ENCODE measurements around the gene GMFB.

Gene GMFB

DNA sequence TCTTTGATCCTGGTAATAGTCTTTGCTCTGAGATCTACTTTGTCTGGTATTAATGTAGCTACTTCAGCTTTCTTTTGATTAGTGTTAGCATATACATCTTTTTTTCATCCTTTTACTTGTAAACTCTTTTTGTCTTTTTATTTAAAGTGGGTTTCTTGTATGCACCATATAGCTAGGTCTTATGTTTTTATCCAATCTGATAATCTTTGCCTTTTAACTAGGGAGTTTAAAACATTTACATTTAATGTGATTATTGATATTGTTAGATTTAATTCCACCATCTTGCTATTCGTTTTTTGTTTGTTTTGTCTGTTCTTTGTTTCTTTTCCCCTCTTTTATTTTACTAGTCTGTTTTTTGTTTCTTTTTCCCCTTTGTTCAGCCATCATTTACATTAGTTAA lies 26.9 kb upstream of the GMFB start:
- Histone ChIP-seq H3K9me3 (ENCODE audit: insufficient read depth, low read depth, low read length) (peaks cover 18% of the 10 kb centered on the region; the same call in 1 of the 2 replicates), H3K9ac (ENCODE audit: low read depth, low read length) (no peak overlapping the region), H3K4me3 (ENCODE audit: low read length) (no peak overlapping the region), H3K27me3 (ENCODE audit: insufficient read depth, low read length) (no peaks in the 10 kb centered on the region), H3K36me3 (ENCODE audit: insufficient read depth, low read length) (peaks cover 12% of the 10 kb centered on the region), H3K4me1 (ENCODE audit: insufficient read depth, low read length) (peaks cover 5% of the 10 kb centered on the region; the same call in 1 of the 2 replicates), H3K27ac (ENCODE audit: low read depth, low read length) (no peak overlapping the region)
- no CpG with 5 or more reads among the region's 1 CpG for WGBS

- H3K27ac ChIP-seq (ENCODE audit: low read depth, low read length): no peak overlapping the region
- no peak overlapping the region for H3K9ac ChIP-seq (ENCODE audit: low read depth, low read length)
- H3K4me1 ChIP-seq (ENCODE audit: insufficient read depth, low read length): peaks cover 13% of the 10 kb centered on the region; the same call in 1 of the 2 replicates
- H3K9me3 ChIP-seq (ENCODE audit: insufficient read depth, low read depth, low read length): peaks cover 15% of the 10 kb centered on the region; the same call in 1 of the 2 replicates
- WGBS: 83% methylated on average over 1 of the region's 1 CpG
- no peak overlapping the region for H3K4me3 ChIP-seq (ENCODE audit: low read length)
- H3K27me3 ChIP-seq (ENCODE audit: insufficient read depth, low read length): no peaks in the 10 kb centered on the region
- H3K36me3 ChIP-seq (ENCODE audit: insufficient read depth, low read length): peaks cover 12% of the 10 kb centered on the region
Measured at GRCh38 chr14:54512393-54512792, 23.6 kb upstream of the GMFB start.

GRCh38 chr14:54509546-54510501 lies 21.0 kb upstream of the GMFB start, which contains the start of gene CGRRF1:
Gene CGRRF1, plus strand, starts transcription at chr14:54509906. Its CDS starts 54 bp downstream, at chr14:54509960.
- Histone ChIP-seq H3K36me3 (ENCODE audit: insufficient read depth, low read length) (peaks cover 3% of the 10 kb centered on the region; the same call in 1 of the 2 replicates), H3K9ac (ENCODE audit: low read depth, low read length) (peak within 1 kb of the TSS; percentile 80), H3K9me3 (ENCODE audit: insufficient read depth, low read depth, low read length) (no peaks in the 10 kb centered on the region), H3K27me3 (ENCODE audit: insufficient read depth, low read length) (no peaks in the 10 kb centered on the region), H3K4me3 (ENCODE audit: low read length) (peak within 1 kb of the TSS; percentile 89), H3K27ac (ENCODE audit: low read depth, low read length) (peak within 1 kb of the TSS; percentile 49), H3K4me1 (ENCODE audit: insufficient read depth, low read length) (peaks cover 13% of the 10 kb centered on the region; the same call in 1 of the 2 replicates)
- WGBS: under 1% methylated on average over 66 of the region's 66 CpGs

DNA sequence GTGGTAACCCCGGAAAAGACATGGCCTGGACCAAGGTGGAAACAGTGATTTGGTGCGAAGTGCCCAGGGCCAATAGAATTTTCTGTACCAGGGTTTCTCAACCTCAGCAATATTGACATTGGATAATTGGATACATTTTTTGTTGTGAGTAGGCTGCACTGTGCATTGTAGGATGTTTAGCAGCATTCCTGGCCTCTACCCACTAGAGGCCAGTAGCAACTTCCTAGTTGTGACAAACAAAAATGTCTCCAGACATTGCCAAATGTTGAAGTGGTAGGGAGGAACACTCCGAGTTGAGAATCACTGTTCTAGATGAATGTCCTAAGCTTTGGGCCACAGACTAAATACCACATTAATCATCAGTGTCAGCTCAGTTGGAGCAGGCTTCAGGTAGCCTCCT lies 14.7 kb upstream of the GMFB start:
- Histone ChIP-seq H3K36me3 (ENCODE audit: insufficient read depth, low read length) (no peaks in the 10 kb centered on the region), H3K27me3 (ENCODE audit: insufficient read depth, low read length) (no peaks in the 10 kb centered on the region), H3K4me1 (ENCODE audit: insufficient read depth, low read length) (no peaks in the 10 kb centered on the region), H3K27ac (ENCODE audit: low read depth, low read length) (no peak overlapping the region), H3K4me3 (ENCODE audit: low read length) (no peak overlapping the region), H3K9me3 (ENCODE audit: insufficient read depth, low read depth, low read length) (no peaks in the 10 kb centered on the region), H3K9ac (ENCODE audit: low read depth, low read length) (no peak overlapping the region)
- WGBS: 86% methylated on average over 3 of the region's 3 CpGs

DNA sequence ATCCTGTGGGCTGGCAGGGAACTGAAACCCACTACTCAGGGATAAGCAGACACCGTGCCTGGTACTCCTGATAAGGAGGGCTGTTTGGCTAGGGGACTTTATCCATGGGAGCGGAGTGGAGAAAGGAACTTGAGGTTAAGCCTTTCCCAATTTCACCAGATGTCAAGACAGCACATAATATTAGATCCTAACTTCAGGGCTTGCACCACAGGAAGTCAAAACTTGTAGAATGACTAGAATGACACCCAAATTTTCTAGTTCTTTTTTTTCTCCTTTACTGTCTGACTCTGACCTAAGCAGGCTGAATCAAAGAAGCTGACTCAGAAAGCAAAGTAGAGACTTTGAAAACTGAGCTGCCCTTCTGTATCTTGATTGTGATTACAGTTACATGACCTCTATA lies 13.8 kb upstream of the GMFB start:
- H3K27ac ChIP-seq (ENCODE audit: low read depth, low read length): no peak overlapping the region
- H3K36me3 ChIP-seq (ENCODE audit: insufficient read depth, low read length): no peaks in the 10 kb centered on the region
- H3K4me3 ChIP-seq (ENCODE audit: low read length): no peak overlapping the region
- H3K9me3 ChIP-seq (ENCODE audit: insufficient read depth, low read depth, low read length): no peaks in the 10 kb centered on the region
- WGBS: 71% methylated on average over 2 of the region's 2 CpGs
- H3K27me3 ChIP-seq (ENCODE audit: insufficient read depth, low read length): no peaks in the 10 kb centered on the region
- H3K9ac ChIP-seq (ENCODE audit: low read depth, low read length): no peak overlapping the region
- H3K4me1 ChIP-seq (ENCODE audit: insufficient read depth, low read length): no peaks in the 10 kb centered on the region

- no peak overlapping the region for H3K27ac ChIP-seq (ENCODE audit: low read depth, low read length)
- 90% methylated on average over 3 of the region's 3 CpGs for WGBS
- H3K27me3 ChIP-seq (ENCODE audit: insufficient read depth, low read length): no peaks in the 10 kb centered on the region
- H3K9ac ChIP-seq (ENCODE audit: low read depth, low read length): no peak overlapping the region
- H3K4me1 ChIP-seq (ENCODE audit: insufficient read depth, low read length): no peaks in the 10 kb centered on the region
- H3K36me3 ChIP-seq (ENCODE audit: insufficient read depth, low read length): no peaks in the 10 kb centered on the region
- no peak overlapping the region for H3K4me3 ChIP-seq (ENCODE audit: low read length)
- H3K9me3 ChIP-seq (ENCODE audit: insufficient read depth, low read depth, low read length): no peaks in the 10 kb centered on the region
Measured at GRCh38 chr14:54501480-54501879, 12.7 kb upstream of the GMFB start.

GRCh38 chr14:54500744-54501143 lies 12.0 kb upstream of the GMFB start:
- Histone ChIP-seq H3K4me1 (ENCODE audit: insufficient read depth, low read length) (no peaks in the 10 kb centered on the region), H3K9me3 (ENCODE audit: insufficient read depth, low read depth, low read length) (no peaks in the 10 kb centered on the region), H3K9ac (ENCODE audit: low read depth, low read length) (no peak overlapping the region), H3K27ac (ENCODE audit: low read depth, low read length) (no peak overlapping the region), H3K36me3 (ENCODE audit: insufficient read depth, low read length) (no peaks in the 10 kb centered on the region), H3K27me3 (ENCODE audit: insufficient read depth, low read length) (no peaks in the 10 kb centered on the region), H3K4me3 (ENCODE audit: low read length) (no peak overlapping the region)
- 92% methylated on average over 3 of the region's 3 CpGs for WGBS

DNA sequence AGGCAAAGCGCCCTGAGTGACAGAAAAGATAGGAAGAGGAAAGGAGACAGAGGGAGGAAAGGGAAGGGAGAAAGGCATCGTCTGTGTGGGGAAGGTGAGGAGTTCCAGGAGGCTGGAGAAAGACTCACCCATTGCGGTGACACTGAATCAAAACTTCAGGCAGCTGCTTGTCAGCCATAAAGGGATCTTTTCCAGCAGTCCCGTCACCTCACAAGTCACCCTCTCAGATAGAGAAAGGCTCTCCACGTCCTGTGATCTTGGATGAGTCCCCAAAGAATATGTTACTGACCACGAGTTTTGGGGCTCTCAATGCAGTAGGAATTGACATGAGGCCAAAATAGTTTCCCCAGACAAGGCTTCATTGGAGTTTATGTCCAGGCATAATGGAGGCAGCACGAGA lies 9.8 kb upstream of the GMFB start:
- no peaks in the 10 kb centered on the region for H3K9me3 ChIP-seq (ENCODE audit: insufficient read depth, low read depth, low read length)
- H3K27ac ChIP-seq (ENCODE audit: low read depth, low read length): no peak overlapping the region
- no peaks in the 10 kb centered on the region for H3K27me3 ChIP-seq (ENCODE audit: insufficient read depth, low read length)
- no peak overlapping the region for H3K9ac ChIP-seq (ENCODE audit: low read depth, low read length)
- no peak overlapping the region for H3K4me3 ChIP-seq (ENCODE audit: low read length)
- 89% methylated on average over 7 of the region's 7 CpGs for WGBS
- H3K36me3 ChIP-seq (ENCODE audit: insufficient read depth, low read length): no peaks in the 10 kb centered on the region
- H3K4me1 ChIP-seq (ENCODE audit: insufficient read depth, low read length): no peaks in the 10 kb centered on the region

GRCh38 chr14:54498095-54498531 lies 9.3 kb upstream of the GMFB start:
- WGBS: 85% methylated on average over 5 of the region's 5 CpGs

DNA sequence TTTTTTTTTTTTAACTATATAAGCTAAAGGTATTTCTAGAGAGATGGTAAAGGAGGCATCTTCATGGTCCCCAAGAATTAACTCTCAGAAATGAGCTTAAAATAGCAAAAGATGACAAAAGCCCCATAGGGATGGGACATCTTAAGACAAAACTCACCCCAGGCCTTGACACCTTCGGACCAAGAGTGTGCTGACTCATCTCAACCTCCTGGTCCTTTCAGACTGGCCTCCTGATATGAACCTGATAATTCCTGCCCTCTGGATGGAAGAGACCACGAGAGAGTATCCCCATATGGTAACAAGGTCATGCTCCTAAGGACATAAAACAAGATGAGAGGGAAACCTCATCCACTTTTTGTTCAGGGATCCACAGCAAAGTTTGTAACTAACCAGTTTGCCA lies 8.4 kb upstream of the GMFB start:
- peaks cover 3% of the 10 kb centered on the region; the same call in 1 of the 2 replicates for H3K4me1 ChIP-seq (ENCODE audit: insufficient read depth, low read length)
- H3K27ac ChIP-seq (ENCODE audit: low read depth, low read length): no peak overlapping the region
- no peak overlapping the region for H3K4me3 ChIP-seq (ENCODE audit: low read length)
- no peak overlapping the region for H3K9ac ChIP-seq (ENCODE audit: low read depth, low read length)
- 77% methylated on average over 2 of the region's 2 CpGs for WGBS
- no peaks in the 10 kb centered on the region for H3K36me3 ChIP-seq (ENCODE audit: insufficient read depth, low read length)
- H3K27me3 ChIP-seq (ENCODE audit: insufficient read depth, low read length): no peaks in the 10 kb centered on the region
- H3K9me3 ChIP-seq (ENCODE audit: insufficient read depth, low read depth, low read length): no peaks in the 10 kb centered on the region

More at GRCh38 chr14:54498095-54498531, 9.3 kb upstream of the GMFB start:
- Histone ChIP-seq H3K9me3 (ENCODE audit: insufficient read depth, low read depth, low read length) (no peaks in the 10 kb centered on the region), H3K9ac (ENCODE audit: low read depth, low read length) (no peak overlapping the region), H3K36me3 (ENCODE audit: insufficient read depth, low read length) (no peaks in the 10 kb centered on the region), H3K4me3 (ENCODE audit: low read length) (no peak overlapping the region), H3K4me1 (ENCODE audit: insufficient read depth, low read length) (peaks cover 2% of the 10 kb centered on the region; the same call in 1 of the 2 replicates), H3K27ac (ENCODE audit: low read depth, low read length) (no peak overlapping the region), H3K27me3 (ENCODE audit: insufficient read depth, low read length) (no peaks in the 10 kb centered on the region)

DNA sequence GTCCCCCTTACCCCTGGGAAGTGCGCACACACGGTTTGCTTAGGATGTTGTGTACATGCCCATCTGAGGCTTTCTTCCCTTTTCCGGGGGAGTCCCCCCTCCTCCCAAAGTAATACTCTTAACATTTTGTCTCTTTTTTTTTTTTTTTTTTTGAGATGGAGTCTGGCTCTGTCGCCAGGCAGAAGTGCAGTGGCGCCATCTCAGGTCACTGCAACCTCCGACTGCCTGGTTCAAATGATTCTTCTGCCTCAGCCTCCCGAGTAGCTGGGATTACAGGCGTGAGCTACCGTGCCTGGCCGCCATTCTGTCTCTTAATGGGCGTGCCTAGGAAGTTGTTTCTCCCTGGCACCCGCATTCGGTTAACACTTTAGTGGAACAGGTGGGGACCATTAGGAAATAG lies 4.5 kb upstream of the GMFB start:
- no peaks in the 10 kb centered on the region for H3K27me3 ChIP-seq (ENCODE audit: insufficient read depth, low read length)
- H3K36me3 ChIP-seq (ENCODE audit: insufficient read depth, low read length): no peaks in the 10 kb centered on the region
- H3K4me3 ChIP-seq (ENCODE audit: low read length): no peak overlapping the region
- H3K27ac ChIP-seq (ENCODE audit: low read depth, low read length): no peak overlapping the region
- no peaks in the 10 kb centered on the region for H3K9me3 ChIP-seq (ENCODE audit: insufficient read depth, low read depth, low read length)
- 68% methylated on average over 13 of the region's 13 CpGs for WGBS
- H3K4me1 ChIP-seq (ENCODE audit: insufficient read depth, low read length): peaks cover 13% of the 10 kb centered on the region; the same call in 1 of the 2 replicates
- no peak overlapping the region for H3K9ac ChIP-seq (ENCODE audit: low read depth, low read length)
